Measurements from ENCODE around the gene APOB. TPM values are rescaled to one million over a fixed set of nuclear protein-coding genes. Genes with fewer than 3 reads are reported as not detected.

The APOB gene
- total and polyA plus RNA-seq, 2 of the 13 experiments (the other 11 are each of a cell fraction or from before 2014, with no cell fraction given): 1,569 to 2,515 TPM

DNA sequence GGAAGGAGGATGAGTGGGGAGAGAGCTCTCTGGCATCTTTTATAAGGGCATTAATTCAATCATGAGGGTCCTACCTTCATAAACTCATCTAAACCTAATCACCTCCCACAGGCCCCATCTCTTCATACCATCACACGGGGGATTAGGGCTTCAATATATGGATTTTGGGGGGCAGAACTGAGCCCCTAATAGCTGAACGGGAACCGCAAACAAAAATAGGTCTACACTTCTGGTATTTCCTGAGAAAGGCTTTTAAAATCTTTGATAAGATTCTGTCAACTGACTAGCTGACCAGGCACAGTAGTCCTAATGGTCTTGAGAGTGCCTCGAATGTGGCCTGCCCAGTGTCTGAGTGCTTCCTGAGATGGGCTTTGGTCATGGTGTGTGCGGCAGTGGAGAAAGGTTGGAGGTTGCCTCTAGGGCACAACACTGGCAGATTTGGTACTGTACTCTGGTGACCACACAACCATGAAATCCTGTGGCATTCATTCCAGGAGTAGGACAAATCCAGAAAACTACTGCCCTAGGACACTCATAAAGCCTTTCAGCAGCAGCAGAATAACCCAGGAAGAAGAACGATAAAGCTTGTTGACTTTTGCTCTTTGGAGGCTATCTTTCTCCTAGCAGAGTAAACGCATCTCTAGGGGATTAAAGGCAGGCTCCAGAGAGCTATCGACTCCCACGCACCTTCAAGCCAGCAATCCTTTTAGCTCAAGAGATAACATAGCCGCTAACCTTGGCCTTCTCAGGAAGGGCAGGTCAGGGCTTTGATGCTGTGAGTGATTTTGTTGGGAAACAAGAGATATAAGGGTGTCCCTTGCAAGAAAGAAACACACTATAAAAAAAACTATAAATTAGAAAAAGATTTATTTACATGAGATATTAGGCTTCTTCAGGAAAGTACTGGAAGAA is 12.3 kb upstream of the APOB start (continued):
- TF ChIP-seq, protein P1, sequence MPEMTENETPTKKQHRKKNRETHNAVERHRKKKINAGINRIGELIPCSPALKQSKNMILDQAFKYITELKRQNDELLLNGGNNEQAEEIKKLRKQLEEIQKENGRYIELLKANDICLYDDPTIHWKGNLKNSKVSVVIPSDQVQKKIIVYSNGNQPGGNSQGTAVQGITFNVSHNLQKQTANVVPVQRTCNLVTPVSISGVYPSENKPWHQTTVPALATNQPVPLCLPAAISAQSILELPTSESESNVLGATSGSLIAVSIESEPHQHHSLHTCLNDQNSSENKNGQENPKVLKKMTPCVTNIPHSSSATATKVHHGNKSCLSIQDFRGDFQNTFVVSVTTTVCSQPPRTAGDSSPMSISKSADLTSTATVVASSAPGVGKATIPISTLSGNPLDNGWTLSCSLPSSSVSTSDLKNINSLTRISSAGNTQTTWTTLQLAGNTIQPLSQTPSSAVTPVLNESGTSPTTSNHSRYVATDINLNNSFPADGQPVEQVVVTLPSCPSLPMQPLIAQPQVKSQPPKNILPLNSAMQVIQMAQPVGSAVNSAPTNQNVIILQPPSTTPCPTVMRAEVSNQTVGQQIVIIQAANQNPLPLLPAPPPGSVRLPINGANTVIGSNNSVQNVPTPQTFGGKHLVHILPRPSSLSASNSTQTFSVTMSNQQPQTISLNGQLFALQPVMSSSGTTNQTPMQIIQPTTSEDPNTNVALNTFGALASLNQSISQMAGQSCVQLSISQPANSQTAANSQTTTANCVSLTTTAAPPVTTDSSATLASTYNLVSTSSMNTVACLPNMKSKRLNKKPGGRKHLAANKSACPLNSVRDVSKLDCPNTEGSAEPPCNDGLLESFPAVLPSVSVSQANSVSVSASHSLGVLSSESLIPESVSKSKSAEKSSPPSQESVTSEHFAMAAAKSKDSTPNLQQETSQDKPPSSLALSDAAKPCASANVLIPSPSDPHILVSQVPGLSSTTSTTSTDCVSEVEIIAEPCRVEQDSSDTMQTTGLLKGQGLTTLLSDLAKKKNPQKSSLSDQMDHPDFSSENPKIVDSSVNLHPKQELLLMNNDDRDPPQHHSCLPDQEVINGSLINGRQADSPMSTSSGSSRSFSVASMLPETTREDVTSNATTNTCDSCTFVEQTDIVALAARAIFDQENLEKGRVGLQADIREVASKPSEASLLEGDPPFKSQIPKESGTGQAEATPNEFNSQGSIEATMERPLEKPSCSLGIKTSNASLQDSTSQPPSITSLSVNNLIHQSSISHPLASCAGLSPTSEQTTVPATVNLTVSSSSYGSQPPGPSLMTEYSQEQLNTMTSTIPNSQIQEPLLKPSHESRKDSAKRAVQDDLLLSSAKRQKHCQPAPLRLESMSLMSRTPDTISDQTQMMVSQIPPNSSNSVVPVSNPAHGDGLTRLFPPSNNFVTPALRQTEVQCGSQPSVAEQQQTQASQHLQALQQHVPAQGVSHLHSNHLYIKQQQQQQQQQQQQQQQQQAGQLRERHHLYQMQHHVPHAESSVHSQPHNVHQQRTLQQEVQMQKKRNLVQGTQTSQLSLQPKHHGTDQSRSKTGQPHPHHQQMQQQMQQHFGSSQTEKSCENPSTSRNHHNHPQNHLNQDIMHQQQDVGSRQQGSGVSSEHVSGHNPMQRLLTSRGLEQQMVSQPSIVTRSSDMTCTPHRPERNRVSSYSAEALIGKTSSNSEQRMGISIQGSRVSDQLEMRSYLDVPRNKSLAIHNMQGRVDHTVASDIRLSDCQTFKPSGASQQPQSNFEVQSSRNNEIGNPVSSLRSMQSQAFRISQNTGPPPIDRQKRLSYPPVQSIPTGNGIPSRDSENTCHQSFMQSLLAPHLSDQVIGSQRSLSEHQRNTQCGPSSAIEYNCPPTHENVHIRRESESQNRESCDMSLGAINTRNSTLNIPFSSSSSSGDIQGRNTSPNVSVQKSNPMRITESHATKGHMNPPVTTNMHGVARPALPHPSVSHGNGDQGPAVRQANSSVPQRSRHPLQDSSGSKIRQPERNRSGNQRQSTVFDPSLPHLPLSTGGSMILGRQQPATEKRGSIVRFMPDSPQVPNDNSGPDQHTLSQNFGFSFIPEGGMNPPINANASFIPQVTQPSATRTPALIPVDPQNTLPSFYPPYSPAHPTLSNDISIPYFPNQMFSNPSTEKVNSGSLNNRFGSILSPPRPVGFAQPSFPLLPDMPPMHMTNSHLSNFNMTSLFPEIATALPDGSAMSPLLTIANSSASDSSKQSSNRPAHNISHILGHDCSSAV (CRISPR knock-in tag; IDR thresholded peaks at IDR 0.05; ENCODE audit: borderline replicate concordance): peak; percentile 91; the same call in 1 of the 2 replicates
- TF ChIP-seq MATR3 (CRISPR knock-in tag; IDR thresholded peaks at IDR 0.05) (no peak), ISX (CRISPR knock-in tag; conservative IDR thresholded peaks at IDR 0.05) (0 out of 2 replicates have a peak, but pooled peaks have one; percentile 28), IRX3 (CRISPR knock-in tag; IDR thresholded peaks at IDR 0.05; ENCODE audit: borderline replicate concordance, low read depth) (peak; percentile 66; the same call in 1 of the 2 replicates), CHCHD3 (CRISPR knock-in tag; IDR thresholded peaks at IDR 0.05) (0 out of 2 replicates have a peak, but pooled peaks have one; percentile 46), HES4 (CRISPR knock-in tag; IDR thresholded peaks at IDR 0.05; ENCODE audit: borderline replicate concordance) (0 out of 2 replicates have a peak, but pooled peaks have one; percentile 22), TRIM24 (CRISPR knock-in tag; IDR thresholded peaks at IDR 0.05) (0 out of 2 replicates have a peak, but pooled peaks have one; percentile 49)
- TF ChIP-seq, protein P2, sequence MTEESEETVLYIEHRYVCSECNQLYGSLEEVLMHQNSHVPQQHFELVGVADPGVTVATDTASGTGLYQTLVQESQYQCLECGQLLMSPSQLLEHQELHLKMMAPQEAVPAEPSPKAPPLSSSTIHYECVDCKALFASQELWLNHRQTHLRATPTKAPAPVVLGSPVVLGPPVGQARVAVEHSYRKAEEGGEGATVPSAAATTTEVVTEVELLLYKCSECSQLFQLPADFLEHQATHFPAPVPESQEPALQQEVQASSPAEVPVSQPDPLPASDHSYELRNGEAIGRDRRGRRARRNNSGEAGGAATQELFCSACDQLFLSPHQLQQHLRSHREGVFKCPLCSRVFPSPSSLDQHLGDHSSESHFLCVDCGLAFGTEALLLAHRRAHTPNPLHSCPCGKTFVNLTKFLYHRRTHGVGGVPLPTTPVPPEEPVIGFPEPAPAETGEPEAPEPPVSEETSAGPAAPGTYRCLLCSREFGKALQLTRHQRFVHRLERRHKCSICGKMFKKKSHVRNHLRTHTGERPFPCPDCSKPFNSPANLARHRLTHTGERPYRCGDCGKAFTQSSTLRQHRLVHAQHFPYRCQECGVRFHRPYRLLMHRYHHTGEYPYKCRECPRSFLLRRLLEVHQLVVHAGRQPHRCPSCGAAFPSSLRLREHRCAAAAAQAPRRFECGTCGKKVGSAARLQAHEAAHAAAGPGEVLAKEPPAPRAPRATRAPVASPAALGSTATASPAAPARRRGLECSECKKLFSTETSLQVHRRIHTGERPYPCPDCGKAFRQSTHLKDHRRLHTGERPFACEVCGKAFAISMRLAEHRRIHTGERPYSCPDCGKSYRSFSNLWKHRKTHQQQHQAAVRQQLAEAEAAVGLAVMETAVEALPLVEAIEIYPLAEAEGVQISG (CRISPR knock-in tag; IDR thresholded peaks at IDR 0.05): peak; percentile 92

Data from HepG2 (cell line).